Left ventricle myocardium inferior (tissue), 1 donor: ENCODE results near the gene DDAH2. TPM values are rescaled to one million over a fixed set of nuclear protein-coding genes. Genes with fewer than 3 reads are reported as not detected.
"Not testable (repeated sequence)": the region's sequence is repeated elsewhere in the genome, so short reads cannot be mapped to it uniquely, and the experiment has no call there.

Source experiments
- DNase-seq: peaks from one replicate; pipeline ENCODE4 v3.0.0-alpha.2; 2020
- H3K27ac ChIP-seq: fragments of 200-600 bp; replicated peaks from 2 replicates; pipeline ENCODE4 v1.8.0; 2021
- H3K27me3 ChIP-seq: fragments of 200-600 bp; 2 replicates; pipeline ENCODE4 v1.8.0; 2021; ENCODE audit warnings: low read depth
- H3K36me3 ChIP-seq: fragments of 200-600 bp; 2 replicates; pipeline ENCODE4 v1.8.0; 2021
- H3K4me1 ChIP-seq: fragments of 200-600 bp; 2 replicates; pipeline ENCODE4 v1.8.0; 2021
- H3K4me3 ChIP-seq: fragments of 200-600 bp; 2 replicates; pipeline ENCODE4 v1.8.0; 2021; ENCODE audit warnings: mild to moderate bottlenecking, moderate library complexity
- H3K9me3 ChIP-seq: fragments of 200-600 bp; replicated peaks from 2 replicates; pipeline ENCODE4 v1.8.0; 2021
- intact Hi-C: fragments of 100-400 bp; cut with micrococcal nuclease; formaldehyde crosslinking; loops from one replicate; pipeline ENCODE4 v1.11.0; 2022
- total RNA-seq: library from RNA; stranded (reverse); fragmentation: NEBNext Ultra II Directional; extraction: Animal tissue kit (Norgen Biotek cat#: 25700); gene quantifications from one replicate; pipeline ENCODE4 v1.2.1, GENCODE V29; 2021
- TF ChIP-seq, protein P1 (sequence below): fragments of 200-600 bp; IDR thresholded peaks from 2 replicates; pipeline ENCODE4 v1.8.0; 2021; ENCODE audit warnings: antibody characterized with exemption, mild to moderate bottlenecking, borderline replicate concordance
- donor health status: DM: no; HTN: yes; CAD: no; lungs with severe emphysema.

Gene DDAH2
- total RNA-seq, 1 donor from 2014 or later: 36.1 TPM

DNA sequence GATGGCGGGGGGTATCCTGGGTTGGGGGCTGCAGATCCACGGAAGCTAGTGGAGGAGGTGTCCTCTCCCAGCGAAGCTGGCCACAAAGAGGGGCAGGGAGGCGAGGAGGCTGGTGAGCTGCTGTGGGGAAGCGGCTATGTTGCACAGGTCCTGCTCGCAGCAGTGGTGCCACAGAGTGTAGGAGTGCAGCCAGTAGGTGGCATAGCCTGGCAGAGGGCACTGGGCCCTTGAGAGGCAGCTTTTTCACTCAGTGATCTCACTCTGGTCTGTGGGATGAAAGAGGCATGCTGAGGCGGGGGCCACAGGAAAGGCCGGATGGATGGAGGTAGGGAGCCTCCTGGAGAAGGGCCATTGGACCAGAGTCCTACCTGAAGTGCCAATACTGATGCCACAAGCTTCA, 16.8 kb downstream of the DDAH2 start:
- H3K9me3 ChIP-seq: no peaks in the 10 kb centered on the region
- DNase-seq: no peak
- no peaks in the 10 kb centered on the region for H3K36me3 ChIP-seq
- TF ChIP-seq, protein P1, sequence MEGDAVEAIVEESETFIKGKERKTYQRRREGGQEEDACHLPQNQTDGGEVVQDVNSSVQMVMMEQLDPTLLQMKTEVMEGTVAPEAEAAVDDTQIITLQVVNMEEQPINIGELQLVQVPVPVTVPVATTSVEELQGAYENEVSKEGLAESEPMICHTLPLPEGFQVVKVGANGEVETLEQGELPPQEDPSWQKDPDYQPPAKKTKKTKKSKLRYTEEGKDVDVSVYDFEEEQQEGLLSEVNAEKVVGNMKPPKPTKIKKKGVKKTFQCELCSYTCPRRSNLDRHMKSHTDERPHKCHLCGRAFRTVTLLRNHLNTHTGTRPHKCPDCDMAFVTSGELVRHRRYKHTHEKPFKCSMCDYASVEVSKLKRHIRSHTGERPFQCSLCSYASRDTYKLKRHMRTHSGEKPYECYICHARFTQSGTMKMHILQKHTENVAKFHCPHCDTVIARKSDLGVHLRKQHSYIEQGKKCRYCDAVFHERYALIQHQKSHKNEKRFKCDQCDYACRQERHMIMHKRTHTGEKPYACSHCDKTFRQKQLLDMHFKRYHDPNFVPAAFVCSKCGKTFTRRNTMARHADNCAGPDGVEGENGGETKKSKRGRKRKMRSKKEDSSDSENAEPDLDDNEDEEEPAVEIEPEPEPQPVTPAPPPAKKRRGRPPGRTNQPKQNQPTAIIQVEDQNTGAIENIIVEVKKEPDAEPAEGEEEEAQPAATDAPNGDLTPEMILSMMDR: peak; percentile 36
- H3K27me3 ChIP-seq: peaks cover 9% of the 10 kb centered on the region
- no peaks in the 10 kb centered on the region for H3K4me1 ChIP-seq
- H3K4me3 ChIP-seq: no peak overlapping the region
- intact Hi-C loops: no loop called here
- no peak overlapping the region for H3K27ac ChIP-seq

DNA sequence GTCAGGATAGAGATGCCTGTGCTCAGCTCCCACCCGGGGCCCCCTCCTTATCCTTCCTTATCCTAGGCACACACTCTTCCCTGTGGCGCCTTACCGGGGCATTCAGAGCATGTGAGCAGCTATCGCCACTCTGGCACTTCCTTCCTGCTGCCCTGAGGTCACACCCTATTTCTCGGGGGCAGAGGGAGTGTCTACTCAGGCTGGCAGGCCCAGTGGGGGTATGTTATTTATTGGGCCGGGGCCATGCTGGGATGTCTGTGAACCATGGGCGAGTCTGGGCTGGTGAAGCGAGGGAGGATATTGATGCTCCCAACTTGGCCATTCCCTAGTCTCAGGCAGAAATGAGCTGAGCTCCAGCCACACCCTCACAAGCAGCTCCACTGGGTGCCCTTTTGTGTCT, 17.9 kb downstream of the DDAH2 start:
- no peaks in the 10 kb centered on the region for H3K9me3 ChIP-seq
- H3K4me1 ChIP-seq: no peaks in the 10 kb centered on the region
- intact Hi-C loops: no loop called here
- H3K4me3 ChIP-seq: no peak overlapping the region
- TF ChIP-seq, protein P1: no peak
- peaks cover 9% of the 10 kb centered on the region for H3K27me3 ChIP-seq
- DNase-seq: no peak
- no peaks in the 10 kb centered on the region for H3K36me3 ChIP-seq
- H3K27ac ChIP-seq: no peak overlapping the region

DNA sequence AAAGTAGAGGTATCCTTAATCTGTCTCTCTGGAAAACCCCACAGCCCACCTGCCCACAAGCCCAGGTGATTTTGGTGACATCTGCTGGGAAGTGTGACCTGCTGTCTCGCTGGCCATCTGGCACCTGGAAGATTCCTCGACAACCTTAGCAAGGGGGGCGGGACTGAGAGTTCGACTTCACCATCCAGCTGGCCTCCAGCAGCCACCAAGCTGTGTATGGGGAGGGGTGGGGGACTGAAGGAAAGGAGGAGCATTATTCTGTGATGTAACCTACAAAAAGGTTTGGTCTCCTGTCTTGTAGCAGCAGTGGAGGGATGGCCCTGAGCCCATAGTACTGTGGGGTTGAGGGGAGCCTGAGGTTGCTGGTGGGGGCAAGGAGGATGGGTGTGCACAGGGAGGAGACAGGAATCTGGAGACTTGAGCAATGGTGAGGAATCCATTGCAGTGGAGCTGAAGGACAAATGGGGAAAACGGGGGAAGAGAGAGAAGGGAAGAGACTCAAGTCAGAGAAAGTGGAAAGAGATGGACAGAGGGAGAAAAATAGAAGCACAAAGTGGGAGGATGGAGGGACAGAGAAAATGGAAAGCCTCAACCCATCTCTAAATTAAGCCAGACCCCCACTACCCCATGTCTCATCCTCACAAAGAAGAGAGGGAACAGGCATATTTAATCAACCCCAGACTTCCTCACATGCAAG, 18.4 kb downstream of the DDAH2 start:
- Histone ChIP-seq H3K9me3 (no peaks in the 10 kb centered on the region), H3K4me1 (no peaks in the 10 kb centered on the region), H3K27me3 (peaks cover 9% of the 10 kb centered on the region), H3K4me3 (no peak overlapping the region), H3K36me3 (no peaks in the 10 kb centered on the region), H3K27ac (no peak overlapping the region)
- intact Hi-C loops: no loop called here
- DNase-seq: no peak
- TF ChIP-seq, protein P1: no peak

DNA sequence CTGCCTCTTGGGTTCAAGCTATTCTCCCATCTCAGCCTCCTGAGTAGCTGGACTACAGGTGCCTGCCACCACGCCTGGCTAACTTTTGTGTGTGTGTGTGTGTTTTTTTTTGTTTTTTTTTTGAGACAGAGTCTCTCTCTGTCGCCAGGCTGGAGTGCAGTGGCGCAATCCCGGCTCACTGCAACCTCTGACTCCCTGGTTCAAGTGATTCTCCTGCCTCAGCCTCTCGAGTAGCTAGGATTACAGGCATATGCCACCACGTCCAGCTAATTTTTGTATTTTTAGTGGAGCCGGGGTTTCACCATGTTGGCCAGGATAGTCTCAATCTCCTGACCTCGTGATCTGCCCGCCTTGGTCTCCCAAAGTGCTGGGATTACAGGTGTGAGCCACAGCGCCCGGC, 19.9 kb downstream of the DDAH2 start:
- H3K27me3 ChIP-seq, H3K4me1 ChIP-seq, H3K9me3 ChIP-seq, intact Hi-C loops, H3K36me3 ChIP-seq, H3K27ac ChIP-seq, DNase-seq, H3K4me3 ChIP-seq: not testable (repeated sequence)

DNA sequence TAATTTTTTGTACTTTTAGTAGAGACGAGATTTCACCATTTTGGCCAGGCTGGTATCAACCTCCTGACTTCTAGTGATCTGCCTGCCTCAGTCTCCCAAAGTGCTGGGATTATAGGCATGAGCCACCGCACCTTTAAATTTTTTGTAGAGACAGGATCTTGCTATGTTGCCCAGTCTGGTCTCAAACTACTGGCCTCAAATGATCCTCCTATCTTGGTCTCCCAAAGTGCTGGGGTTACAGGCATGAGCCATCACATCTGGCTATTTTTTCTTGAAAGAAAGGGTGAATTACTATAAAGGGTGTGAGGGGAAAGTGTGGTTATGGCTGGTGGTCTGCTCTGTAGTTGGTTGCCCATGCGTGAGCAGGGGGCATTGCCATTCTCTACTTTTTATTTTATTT, 20.9 kb downstream of the DDAH2 start:
- peaks cover 6% of the 10 kb centered on the region for H3K4me1 ChIP-seq
- H3K9me3 ChIP-seq: no peaks in the 10 kb centered on the region
- H3K4me3 ChIP-seq: no peak overlapping the region
- H3K27me3 ChIP-seq: peaks cover 9% of the 10 kb centered on the region
- no peaks in the 10 kb centered on the region for H3K36me3 ChIP-seq
- TF ChIP-seq, protein P1: no peak
- intact Hi-C loops: no loop called here
- DNase-seq: no peak
- H3K27ac ChIP-seq: no peak overlapping the region

DNA sequence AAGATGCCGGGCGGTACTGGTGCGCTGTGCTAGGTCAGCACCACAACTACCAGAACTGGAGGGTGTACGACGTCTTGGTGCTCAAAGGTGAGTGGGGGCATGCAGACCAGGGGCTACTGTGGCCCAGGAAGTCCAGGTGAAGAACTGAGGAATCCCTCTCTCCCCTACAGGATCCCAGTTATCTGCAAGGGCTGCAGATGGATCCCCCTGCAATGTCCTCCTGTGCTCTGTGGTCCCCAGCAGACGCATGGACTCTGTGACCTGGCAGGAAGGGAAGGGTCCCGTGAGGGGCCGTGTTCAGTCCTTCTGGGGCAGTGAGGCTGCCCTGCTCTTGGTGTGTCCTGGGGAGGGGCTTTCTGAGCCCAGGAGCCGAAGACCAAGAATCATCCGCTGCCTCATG, 21.4 kb downstream of the DDAH2 start:
- intact Hi-C loops: no loop called here
- TF ChIP-seq, protein P1: no peak
- Histone ChIP-seq H3K4me3 (no peak overlapping the region), H3K4me1 (peaks cover 10% of the 10 kb centered on the region), H3K36me3 (no peaks in the 10 kb centered on the region), H3K27ac (no peak overlapping the region), H3K9me3 (no peaks in the 10 kb centered on the region), H3K27me3 (peaks cover 9% of the 10 kb centered on the region)
- no peak for DNase-seq
